HG03558 (cell line): ENCODE data around the gene COL20A1.
"Not testable (repeated sequence)": the region's sequence is repeated elsewhere in the genome, so short reads cannot be mapped to it uniquely, and the experiment has no call there.

Source experiments
- ATAC-seq: cut with Tn5 transposase; IDR thresholded peaks from one replicate; pipeline ENCODE4 v1.9.1; 2021; ENCODE audit warnings: moderate number of reproducible peaks; ENCODE audit not compliant: unreplicated experiment; ENCODE audit errors: extremely low read depth

COL20A1 gene

GRCh38 chr20:63292904-63293303 lies at the start of gene COL20A1:
TSS of gene COL20A1 (plus strand) at chr20:63293186. CDS start at chr20:63295108, 1,922 bp downstream.
- ATAC-seq = no peak

GRCh38 chr20:63243604-63244247 lies 49.3 kb upstream of the COL20A1 start:
- no peak for ATAC-seq

DNA sequence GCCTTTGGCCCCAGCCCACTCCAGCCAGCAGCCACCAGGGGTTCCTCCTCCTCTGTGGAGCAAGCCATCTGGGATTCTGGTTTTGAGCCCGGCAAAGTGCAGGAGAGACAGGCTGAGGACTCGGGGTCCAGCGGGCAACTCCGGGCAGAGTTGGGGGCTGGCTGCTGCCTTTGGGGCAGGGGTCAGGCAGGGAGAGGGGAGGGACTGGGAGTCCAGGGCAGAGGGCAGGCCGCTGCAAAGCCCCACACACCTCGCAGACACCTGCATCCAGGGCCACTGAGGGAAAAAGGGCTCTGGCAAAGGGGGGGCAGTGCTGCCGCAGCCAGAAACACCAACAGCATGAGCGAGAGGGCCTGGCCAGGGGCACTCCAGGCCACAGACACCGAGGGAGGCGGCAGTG lies 48.5 kb upstream of the COL20A1 start:
- ATAC-seq = no peak

- ATAC-seq = no peak
Measured at GRCh38 chr20:63246490-63247288, 46.3 kb upstream of the COL20A1 start.

- ATAC-seq = no peak
Measured at GRCh38 chr20:63247671-63248228, 45.2 kb upstream of the COL20A1 start.

GRCh38 chr20:63248835-63249591 lies 44.0 kb upstream of the COL20A1 start:
- no peak for ATAC-seq

- ATAC-seq = no peak
Measured at GRCh38 chr20:63249891-63250290, 43.1 kb upstream of the COL20A1 start.

DNA sequence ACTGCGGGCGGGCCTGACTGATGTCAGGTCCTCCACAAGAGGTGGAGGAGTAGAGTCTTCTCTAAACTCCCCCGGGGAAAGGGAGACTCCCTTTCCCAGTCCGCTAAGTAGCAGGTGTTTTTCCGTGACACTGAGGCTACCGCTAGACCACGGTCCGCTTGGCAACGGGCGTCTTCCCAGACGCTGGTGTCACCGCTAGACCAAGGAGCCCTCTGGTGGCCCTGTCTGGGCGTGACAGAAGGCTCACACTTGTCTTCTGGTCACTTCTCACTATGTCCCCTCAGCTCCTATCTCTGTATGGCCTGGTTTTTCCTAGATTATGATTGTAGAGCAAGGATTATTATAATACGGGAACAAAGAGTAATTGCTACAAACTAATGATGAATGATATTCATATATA lies 41.6 kb upstream of the COL20A1 start:
- ATAC-seq = not testable (repeated sequence)

DNA sequence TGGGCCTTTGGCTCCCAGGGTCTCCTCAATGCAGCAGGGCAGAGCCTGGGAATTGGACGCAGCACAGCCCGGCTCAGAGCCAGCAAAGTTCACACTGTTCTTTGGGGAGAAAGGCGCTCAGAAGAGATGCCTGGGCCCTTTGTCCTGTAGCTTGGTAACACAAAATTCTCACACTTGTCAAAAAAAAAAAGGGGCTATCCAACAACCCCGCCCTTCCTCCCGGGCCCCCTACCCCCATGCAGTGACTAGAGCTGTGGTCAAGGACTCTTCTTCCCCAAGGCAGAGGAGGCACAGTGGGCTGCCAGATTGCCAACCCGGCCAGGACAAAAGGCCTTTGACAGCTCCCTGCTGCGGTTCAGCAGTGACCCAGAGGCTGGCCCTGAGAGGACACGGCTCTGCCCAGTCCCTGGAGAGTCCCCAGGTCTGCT lies 40.7 kb upstream of the COL20A1 start:
- ATAC-seq = no peak

DNA sequence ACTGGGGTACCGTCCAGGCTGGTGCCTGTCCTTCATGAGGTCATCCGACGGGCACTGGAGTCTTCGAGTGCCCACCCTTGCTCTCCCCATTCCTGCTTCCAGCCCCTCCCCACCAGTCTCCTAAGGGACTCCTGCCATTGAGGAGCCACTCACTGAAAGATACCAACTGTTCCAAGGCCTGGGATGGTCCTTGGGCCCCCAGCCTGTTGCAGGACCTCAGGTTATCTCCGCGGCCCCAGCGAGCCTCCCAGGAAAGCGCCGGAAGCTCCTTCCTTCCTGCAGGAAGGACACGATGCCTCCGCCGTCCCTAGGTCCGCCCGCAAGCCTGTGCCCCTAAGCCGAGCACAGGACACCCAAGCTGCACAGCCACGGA lies 39.9 kb upstream of the COL20A1 start:
- no peak for ATAC-seq

DNA sequence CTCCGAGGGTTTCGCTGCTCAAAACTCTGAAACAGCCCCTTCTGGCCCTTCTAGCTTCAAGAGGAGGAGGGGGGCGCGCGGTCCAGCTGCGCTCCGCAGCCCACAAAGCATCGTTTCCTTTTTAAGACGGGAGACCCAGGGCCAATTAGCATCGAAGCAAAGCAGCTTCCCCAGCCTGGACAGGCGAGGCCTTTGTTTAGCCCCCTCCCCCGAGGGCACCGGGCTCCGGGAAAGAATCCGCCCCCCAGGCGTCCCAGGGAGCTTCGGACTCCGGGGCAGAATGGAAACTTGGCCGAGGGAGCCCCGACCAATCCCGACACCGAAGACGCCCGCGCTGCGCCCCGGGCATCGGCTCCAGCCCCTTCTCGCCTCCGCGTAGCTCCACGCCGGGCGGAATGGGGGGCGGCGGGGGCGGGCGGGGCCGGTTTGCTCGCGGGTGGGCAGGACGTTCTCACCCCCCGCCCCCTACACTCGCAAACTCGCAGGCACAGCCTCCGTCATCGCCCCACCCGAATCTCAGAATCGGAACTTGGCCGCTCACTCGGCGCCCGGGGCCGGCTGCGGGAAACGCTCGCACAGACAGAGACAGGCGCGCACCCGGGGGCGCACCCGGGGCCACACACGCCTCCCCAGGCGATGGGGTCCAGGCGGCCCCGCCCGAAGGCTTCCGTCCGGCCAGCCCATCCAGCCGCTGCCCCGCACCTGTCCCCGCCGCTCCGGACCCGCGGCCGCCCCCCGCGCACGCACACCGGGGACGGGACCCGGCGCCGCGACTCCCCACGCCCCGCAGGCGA lies 39.4 kb upstream of the COL20A1 start:
- ATAC-seq = no peak

DNA sequence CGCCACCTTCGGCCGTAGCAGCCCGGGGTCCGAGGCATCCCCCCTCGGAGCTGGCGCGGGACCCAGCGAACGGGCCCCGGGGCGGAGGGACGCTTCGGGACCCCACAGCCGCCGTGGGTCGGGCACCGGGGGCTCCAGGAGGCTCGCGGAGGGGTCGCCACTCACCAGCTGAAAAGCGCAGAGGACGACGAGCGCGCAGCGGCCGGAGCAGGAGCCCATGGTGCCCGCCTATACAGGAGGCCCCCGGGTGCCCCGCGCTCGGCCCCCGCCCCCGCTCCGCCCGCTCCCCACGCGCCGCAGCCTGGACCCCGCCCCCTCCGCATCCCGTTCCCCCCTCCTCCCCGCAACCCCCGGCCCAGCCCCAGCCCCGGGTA lies 38.8 kb upstream of the COL20A1 start, which contains the start of gene NKAIN4:
NKAIN4 (minus strand) TSS at position 232 of the 374 bp plus-strand sequence; CDS start at position 219, 13 bp downstream.
- ATAC-seq = no peak

GRCh38 chr20:63254606-63255384 lies 38.2 kb upstream of the COL20A1 start:
- no peak for ATAC-seq

DNA sequence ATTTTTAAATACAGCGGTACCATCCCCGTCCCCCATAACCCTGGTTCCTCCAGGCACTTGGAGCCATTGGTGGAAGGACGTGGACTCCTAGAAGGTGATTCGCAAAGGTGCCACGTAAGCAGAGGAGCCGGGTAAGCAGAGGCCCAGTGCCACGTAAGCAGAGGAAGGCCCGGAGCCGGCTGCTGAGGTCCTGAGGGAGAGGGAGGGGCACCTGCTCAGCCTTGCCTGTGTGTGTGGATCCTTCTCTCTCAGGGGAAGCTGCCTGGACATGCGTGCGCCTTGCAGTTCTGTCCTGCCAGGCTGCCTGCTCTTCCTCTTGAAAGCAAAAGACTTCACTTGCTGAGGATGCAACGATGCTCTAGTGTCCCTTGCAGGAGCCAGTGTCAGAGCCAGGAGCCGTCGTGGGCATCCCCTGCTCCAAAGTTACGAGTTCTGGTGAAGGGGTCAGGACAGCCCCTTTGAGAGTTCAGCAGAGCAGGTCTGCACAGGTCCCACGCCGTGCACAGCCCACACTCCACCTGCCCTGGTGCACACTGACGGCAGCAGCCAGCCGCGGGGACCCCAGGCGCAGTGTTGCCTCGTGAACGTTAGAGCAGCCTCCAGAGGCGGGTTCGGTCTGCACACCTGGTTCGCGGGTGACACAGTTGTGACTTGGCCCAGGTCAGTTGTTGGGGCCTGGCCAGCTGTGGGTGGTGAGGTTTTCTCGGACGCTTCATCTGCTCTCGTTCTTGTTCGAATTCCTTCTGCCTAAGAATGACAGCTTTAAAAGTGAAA lies 36.9 kb upstream of the COL20A1 start:
- ATAC-seq = no peak

GRCh38 chr20:63256954-63257353 lies 36.0 kb upstream of the COL20A1 start:
- no peak for ATAC-seq

GRCh38 chr20:63257629-63258028 lies 35.4 kb upstream of the COL20A1 start:
- ATAC-seq = no peak

- no peak for ATAC-seq
Measured at GRCh38 chr20:63258781-63259180, 34.2 kb upstream of the COL20A1 start.

- ATAC-seq = no peak
Measured at GRCh38 chr20:63259734-63260460, 33.1 kb upstream of the COL20A1 start.
